Activated CD4-positive, alpha-beta T cell treated with anti-CD3 and anti-CD28 coated beads, Interleukin-2, Interleukin-6, amounts not matched to agents 100 ng/mL and 50 ng/mL, durations not matched to agents 16 hours and 8 hours (primary cell): ENCODE results near the gene MT2A.
"Not testable (repeated sequence)": the region's sequence is repeated elsewhere in the genome, so short reads cannot be mapped to it uniquely, and the experiment has no call there.

Source experiments
- DNase-seq: peaks from one replicate; pipeline ENCODE4 v3.0.0-alpha.2; 2020

Gene MT2A

DNA sequence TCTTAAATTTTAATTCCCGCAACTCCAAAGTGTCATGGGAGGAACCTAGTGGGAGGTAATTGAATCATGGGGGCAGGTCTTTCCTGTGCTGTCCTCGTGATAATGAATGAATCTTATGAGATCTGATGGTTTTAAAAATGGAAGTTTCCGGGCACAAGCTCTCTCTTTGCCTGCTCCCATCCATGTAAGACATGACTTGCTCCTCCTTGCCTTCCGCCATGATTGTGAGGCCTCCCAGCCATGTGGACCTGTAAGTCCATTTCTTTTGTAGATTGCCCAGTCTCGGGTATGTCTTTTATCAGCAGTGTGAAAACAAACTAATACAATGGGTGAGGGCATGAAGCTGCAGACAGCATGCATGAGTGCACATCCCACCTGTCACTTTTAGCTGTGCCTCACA, 14.8 kb downstream of the MT2A start:
- not testable (repeated sequence) for DNase-seq

DNA sequence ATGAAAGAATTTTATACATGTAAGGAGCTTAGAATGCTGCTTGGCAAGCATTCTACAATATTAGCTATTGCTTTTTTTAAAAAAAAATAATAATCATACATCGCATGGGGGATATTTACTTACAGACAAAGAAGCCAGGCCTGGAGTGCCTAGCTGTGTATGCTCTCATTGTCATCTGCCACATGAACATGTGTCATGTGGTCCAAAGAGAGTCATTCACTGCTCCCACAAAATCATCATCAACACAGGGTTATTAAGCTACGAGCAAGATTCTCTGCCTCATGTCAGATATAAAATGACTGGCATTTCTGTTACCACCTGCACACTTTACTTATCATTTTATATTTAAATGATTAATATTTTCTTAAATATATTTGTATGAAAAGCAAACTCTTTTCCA, 15.3 kb downstream of the MT2A start:
- DNase-seq: no peak

DNA sequence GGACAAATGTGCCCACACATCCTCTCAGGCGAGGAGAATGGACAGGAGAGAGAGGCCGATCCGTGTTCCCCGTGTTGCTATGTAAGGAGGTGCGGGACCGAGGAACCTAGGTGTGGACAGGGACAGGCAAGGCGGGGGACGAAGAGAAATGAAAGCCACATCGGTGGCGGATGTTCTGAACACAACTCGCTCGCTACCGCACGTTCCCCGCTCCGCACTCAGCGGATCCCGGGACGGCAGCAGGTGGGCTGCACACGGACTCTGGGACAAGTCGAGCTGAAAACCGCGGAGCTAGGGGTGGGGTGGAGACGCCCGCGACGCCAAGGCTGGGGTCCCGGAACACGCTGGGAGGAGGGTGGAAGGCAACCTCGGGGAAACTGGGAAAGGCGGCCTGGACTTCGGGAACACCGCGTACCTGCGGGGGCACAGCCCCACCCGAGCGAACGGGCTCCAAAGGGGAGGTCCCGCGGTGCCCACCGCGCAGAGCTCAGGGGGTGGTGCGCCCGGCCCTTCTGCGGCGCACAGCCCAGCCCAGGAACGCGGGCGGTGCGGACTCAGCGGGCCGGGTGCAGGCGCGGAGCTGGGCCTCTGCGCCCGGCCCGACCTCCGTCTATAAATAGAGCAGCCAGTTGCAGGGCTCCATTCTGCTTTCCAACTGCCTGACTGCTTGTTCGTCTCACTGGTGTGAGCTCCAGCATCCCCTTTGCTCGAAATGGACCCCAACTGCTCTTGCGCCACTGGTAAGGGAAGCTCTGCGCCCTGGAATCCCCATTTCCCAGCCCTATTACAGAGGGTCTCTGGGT, 17.0 kb downstream of the MT2A start, which contains the start of gene MT1E:
MT1E (plus strand) TSS at position 642 of the 803 bp plus-strand sequence; CDS start at position 713, 71 bp downstream.
- DNase-seq: peak; percentile 72

DNA sequence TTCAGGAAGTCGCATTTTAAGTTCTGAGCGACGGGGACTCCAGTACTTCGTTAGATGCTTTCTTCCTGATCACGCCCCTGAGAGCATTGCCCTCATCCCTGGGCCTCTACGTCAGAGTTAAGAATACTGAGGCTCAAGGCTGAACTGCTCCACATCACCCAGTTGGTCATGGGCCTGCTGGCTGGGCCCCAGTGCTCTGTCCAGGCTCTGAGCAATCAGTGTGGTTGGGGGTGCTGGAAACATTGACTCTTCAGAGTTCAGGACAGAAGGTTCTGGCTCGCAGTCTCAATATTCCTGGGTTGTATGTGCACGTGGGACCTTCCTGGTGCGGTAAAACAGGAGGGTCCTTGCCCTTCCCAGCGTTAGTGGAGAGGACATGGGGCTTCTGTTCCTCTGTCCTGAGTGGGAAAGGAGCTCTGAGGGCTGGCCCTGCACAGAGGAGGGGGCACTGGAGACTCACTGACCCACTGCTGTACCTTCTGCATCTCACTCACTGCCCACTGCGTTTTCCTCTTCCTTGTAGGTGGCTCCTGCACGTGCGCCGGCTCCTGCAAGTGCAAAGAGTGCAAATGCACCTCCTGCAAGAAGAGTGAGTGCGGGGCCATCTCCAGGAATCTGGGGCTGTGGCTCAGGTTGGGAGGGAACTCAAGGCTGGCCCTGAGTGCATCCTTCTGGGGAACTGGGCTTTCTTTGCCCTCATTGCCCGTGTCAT, 17.7 kb downstream of the MT2A start:
- DNase-seq: no peak

DNA sequence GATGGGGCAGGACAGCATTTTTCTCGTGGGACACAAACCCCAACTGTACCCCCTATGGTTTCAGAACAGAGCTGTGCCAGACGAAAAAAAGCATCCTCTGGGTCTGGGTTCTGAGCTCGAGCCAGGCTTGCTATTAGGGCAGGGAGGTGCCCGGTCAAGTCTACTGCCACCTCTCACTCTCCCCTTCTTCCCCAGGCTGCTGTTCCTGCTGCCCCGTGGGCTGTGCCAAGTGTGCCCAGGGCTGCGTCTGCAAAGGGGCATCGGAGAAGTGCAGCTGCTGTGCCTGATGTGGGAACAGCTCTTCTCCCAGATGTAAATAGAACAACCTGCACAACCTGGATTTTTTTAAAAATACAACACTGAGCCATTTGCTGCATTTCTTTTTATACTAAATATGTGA, 18.3 kb downstream of the MT2A start:
- no peak for DNase-seq

DNA sequence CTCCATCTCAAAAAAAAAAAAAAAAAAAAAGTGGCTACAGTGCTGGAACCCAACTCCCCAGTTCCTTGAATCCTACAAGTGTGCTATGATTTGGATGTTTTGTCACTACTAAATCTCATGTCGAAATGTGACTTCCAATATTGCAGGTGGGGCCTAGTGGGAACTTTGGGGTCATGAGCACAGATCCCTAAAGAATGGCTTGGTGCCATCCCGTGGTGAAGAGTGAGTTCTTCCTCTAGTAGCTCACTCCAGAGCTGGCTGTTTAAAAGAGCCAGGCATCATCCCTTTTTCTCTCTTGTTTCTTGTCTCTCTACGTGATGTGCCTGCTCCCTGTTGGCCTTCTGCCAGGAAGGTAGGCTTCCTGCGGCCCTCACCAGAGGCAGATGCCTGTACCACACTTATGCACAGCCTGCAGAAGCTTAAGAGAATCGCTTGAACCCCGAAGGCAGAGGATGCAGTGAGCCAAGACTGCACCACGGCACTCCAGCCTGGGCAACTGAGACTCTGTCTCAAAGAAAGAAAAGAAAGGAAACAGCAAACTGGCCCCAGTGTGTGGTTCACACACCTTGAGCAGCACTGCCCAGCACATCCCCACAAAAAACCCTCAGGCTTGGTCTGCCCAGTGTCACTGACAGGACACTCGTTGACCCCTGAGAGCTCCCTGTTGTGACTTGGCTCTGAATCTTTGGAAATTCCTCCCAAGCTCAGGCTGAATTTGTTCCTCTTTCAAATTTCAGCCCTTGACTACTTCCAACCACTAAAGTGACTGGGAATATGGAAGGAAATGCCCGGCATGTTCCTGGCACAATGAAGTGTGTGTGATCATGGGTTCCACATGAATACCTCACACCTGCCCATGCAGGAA, 20.3 kb downstream of the MT2A start:
- no peak for DNase-seq

DNA sequence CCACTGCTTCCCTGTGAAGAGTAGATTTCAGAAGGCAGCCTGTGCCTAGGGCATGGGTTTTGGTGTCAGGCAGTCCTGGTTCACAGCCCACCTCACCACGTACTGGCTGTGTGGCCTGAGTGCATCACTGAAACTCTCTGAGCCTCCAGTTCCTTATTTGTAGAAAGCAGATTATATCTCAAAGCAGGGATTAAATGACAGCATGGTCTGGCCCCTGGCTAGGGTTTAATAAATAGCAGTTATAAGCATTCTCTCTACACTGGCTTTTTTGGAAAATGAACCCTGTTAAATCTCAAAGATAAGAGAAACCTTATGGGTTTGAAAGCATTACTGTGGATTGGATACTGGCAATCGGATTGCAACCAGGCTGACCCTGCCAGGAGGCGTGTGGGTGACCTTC, 21.1 kb downstream of the MT2A start:
- no peak for DNase-seq

DNA sequence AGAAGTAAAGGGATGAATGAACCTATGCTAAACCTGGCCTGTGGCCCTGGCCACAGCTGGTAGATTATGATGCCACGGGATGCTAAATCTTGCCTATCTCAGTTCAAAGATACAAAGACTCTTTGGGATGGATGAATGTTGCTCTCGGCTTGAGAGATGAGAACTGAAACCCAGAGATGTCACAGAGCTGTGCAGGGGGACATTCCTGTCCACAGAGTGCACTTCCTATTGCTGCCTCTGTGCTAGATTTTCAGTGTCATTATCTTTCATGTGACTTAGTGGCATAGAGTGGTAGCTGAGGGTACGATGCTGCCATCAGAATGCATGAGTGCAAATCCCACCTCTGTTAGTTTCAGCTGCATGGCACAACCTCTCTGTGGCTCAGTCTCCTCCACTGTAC, 21.8 kb downstream of the MT2A start:
- DNase-seq: no peak

DNA sequence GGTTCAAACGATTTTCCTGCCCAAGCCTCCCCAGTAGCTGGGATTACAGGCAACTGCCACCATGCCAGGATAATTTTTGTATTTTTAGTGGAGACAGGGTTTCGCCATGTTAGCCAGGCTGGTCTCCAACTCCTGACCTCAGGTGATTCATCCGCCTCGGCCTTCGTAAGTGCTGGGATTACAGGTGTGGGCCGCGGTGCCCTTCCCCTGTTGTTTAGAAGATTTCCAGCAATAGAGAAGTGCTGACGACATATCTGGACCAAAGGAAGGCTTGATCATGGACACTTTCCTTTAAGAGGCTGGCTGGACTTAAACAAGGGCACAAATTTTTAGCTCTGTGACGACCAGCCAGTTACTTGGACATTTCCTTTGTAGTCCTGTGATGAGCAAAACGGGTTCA, 22.8 kb downstream of the MT2A start:
- DNase-seq: no peak

DNA sequence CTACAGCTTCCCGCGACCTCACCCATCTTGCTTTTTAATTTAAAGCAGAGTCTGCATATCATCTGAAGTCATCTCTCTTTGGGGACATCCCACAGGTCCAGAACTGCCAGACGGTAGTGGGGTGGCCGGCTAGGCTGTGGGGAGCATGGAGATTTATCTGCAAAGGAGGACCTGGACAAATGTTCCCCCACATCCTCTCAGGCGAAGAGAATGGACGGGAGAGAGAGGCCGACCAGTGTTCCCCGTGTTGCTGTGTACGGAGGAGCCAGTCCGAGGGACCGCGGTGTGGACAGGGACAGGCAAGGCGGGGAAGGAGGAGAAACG, 23.4 kb downstream of the MT2A start:
- no peak for DNase-seq

DNA sequence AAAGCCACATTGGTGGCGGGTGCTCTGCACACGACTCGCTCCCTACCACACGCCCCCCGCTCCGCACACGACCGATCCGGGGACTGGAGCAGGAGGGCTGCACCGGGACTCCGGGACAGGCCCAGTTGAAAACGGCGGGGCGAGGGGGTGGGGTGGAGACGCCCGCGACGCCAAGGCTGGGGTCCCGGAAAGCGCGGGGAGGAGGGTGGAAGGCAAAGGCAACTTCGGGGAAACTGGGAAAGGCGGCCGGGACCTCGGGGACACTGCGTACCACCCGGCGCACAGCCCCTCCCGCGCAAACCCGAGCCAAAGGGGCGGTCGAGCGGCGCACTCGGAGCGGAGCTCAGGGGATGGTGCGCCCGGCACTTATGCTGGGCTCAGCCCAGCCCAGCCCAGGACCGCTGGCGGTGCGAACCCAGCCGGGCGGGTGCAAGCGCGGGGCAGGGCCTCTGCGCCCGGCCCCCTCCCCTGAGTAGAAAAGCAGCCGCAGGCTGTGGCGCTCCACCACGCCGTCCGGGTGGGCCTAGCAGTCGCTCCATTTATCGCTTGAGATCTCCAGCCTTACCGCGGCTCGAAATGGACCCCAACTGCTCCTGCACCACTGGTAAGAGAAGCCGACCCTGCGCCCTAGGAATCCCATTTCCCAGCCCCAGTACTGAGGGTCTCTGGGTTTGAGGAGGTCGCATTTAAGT, 23.9 kb downstream of the MT2A start, which contains the start of gene MT1M:
MT1M (plus strand) TSS at position 504 of the 692 bp plus-strand sequence; CDS start at position 577, 73 bp downstream.
- no peak for DNase-seq

DNA sequence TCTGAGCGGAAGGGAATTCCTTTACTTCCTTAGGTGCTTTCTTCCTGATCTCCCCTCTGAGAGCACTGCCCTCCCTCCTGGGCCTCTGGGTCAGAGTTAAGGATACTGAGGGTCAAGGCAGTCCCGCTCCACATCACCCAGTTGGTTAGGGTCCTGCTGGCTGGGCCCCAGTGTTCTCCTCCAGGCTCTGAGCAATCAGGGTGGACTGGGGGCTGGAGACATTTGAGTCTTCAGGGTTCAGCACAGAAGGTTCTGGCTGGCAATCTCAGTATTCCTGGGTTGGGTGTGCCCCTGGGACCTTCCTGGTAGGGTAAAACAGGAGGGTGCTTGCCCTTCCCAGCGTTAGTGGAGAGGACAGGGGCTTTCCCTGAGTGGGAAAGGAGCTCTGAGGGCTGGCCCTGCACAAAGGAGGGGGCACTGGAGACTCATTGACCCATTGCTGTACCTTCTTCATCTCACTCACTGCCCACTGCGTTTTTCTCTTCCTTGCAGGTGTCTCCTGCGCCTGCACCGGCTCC, 24.5 kb downstream of the MT2A start:
- DNase-seq: no peak

DNA sequence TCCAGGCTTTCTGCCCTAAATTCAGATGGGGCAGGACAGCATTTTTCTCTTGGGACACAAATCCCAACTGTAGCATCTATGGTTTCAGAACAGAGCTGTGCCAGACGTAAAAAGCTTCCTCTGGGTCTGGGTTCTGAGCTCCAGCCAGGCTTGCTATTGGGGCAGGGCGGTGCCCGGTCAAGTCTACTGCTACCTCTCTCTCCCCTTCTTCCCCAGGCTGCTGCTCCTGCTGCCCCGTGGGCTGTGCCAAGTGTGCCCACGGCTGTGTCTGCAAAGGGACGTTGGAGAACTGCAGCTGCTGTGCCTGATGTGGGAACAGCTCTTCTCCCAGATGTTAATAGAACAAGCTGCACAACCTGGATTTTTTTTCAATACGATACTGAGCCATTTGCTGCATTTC, 25.2 kb downstream of the MT2A start:
- DNase-seq: no peak

DNA sequence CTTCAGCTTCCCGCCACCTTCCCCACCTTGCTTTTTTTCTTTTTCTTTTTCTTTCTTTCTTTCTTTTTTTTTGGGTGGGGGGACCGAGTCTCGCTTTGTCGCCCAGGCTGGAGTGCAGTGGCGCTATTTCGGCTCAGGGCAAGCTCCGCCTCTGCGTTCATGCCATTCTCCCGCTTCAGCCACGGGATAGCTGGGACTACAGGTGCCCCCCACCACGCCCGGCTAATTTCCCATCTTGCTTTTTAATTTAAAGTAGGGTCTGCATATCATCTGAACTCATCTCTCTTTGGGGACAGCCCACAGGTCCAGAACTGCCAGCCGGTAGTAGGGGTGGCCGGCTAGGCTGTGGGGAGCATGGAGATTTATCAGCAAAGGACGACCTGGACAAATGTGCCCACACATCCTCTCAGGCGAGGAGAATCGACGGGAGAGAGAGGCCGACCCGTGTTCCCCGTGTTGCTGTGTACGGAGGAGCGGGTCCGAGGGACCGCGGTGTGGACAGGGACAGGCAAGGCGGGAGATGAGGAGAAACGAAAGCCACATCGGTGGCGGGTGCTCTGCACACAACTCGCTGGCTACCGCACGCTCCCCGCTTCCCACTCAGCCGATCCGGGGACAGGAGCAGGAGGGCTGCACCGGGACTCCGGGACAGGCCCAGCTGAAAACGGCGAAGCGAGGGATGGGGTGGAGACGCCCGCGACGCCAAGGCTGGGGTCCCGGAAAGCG, 26.5 kb downstream of the MT2A start:
- DNase-seq: no peak

DNA sequence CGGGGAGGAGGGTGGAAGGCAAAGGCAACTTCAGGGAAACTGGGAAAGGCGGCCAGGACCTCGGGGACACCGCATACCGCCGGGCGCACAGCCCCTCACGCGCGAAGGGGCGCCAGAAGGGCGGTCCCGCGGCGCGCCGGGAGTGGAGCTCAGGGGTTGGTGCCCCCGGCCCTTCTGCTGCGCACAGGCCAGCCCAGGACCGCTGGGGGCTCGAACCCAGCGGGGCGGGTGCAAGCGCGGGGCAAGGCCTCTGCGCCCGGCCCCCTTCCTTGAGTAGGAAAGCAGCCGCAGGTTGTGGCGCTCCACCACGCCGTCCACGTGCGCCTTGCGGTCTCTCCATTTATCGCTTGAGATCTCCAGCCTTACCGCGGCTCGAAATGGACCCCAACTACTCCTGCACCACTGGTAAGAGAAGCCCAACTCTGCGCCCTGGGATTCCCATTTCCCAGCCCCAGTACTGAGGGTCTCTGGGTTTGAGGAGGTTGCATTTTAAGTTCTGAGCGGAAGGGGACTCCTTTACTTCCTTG, 27.1 kb downstream of the MT2A start:
- DNase-seq: no peak

DNA sequence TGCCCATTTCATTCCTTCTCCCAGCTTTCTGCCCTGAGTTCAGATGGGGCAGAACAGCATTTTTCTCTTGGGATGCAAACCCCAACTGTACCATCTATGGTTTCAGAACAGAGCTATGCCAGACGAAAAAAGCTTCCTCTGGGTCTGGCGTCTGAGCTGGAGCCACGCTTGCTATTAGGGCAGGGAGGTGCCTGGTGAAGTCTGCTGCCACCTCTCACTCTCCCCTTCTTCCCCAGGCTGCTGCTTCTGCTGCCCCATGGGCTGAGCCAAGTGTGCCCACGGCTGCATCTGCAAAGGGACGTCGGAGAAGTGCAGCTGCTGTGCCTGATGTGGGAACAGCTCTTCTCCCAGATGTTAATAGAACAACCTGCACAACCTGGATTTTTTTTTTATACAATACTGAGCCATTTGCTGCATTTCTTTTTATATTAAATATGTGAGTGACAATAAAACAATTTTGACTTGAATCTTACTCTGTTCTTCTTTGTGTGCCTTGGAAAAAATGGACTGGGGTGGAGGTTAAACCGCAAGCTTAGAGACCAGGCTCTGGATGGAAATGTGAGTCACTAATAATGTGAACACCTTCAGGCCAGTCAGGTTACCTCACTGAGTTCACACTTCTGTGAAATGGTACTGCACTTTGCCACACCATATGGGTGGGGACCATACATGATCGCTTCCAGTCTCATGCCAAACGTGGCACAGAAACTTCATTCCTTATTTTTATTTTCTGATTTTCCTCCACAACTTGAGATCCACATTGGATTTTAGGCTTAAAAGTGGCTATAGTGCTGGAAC, 28.4 kb downstream of the MT2A start:
- no peak for DNase-seq

DNA sequence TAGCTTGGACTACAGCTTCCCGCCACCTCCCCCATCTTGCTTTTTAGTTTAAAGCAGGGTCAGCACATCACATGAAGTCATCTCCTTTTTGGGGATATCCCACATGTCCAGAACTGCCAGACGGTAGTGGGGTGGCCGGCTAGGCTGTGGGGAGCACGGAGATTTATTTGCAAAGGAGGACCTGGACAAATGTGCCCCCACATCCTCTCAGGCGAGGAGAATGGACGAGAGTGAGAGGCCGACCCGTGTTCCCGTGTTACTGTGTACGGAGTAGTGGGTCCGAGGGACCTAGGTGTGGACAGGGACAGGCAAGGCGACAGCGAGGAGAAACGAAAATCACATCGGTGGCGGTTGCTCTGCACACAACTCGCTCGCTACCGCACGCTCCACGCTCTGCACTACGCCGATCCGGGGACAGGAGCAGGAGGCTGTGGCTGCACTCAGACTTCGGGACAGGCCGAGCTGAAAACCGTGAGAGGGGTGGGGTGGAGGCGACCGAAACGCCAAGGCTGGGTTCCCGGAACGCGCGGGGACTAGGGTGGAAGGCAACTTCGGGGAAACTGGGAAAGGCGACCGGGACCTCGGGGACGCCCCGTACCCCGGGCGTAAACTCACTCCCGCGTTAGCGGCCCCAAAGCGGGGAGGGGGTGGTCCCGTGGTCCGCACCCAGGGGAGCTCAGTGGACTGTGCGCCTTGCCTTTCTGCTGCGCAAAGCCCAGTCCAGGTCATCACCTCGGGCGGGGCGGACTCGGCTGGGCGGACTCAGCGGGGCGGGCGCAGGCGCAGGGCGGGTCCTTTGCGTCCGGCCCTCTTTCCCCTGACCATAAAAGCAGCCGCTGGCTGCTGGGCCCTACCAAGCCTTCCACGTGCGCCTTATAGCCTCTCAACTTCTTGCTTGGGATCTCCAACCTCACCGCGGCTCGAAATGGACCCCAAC, 29.7 kb downstream of the MT2A start, which contains the start of gene MT1A:
MT1A (plus strand) TSS at position 853 of the 937 bp plus-strand sequence; CDS start at position 926, 73 bp downstream.
- no peak for DNase-seq

DNA sequence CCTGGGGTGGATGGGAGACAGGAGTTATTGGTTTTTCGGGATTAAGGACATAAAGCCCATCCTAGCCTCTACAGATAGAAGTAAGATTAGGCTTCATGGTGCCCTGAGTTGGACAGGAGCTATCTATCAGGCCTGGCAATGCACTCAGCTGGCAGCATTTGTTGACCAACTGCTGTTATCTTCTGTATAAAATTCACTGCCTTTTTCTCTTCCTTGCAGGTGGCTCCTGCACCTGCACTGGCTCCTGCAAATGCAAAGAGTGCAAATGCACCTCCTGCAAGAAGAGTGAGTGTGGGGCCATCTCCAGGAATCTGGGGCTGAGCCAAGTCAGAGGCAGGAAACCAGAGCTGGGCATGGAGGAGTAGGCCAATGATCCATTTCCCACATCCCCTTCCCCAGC, 30.7 kb downstream of the MT2A start:
- DNase-seq: no peak

DNA sequence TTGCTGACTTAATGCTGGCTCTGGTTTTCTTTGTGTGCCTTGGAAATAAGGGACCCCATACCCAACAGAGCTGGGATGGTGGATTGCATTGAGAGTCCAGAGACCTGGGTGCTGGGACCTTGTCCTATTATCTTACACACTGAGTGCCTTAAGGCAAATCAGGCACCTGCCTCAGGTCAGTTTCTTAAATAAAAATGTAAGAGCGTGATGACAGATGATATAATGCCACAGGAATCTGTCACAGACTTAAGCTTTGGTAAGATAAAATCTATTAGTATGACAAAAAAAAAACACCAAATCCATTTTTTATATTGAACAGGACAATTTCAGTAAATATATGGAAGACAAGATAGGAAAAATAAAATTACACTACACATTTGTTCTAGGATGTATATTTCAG, 31.7 kb downstream of the MT2A start:
- DNase-seq: no peak
